Liver (tissue), 3 donors: ENCODE measurements around the gene PKD1.

Experiments
- CTCF ChIP-seq: fragments of 150-350 bp; IDR thresholded peaks from 2 replicates; pipeline ENCODE4 v1.5.1; 2017; ENCODE audit warnings: improper control_type of control experiment, low read depth, low read length; ENCODE audit not compliant: missing input control
- FOXA1 ChIP-seq: IDR thresholded peaks from 2 replicates; pipeline ENCODE4 v1.6.1; 2016; ENCODE audit warnings: antibody characterized with exemption
- HNF4G ChIP-seq: IDR thresholded peaks from 2 replicates; pipeline ENCODE4 v1.6.1; 2016; ENCODE audit warnings: antibody characterized with exemption
- JUND ChIP-seq, 2 donors: IDR thresholded peaks; 2 replicates each; pipeline ENCODE4 v1.6.1; 2016; ENCODE audit warnings: antibody characterized with exemption in 2 of 2
- RXRA ChIP-seq, 2 donors: IDR thresholded peaks; 2 replicates each; pipeline ENCODE4 v1.6.1; 2017 to 2018; ENCODE audit warnings: antibody characterized with exemption in 2 of 2, mild to moderate bottlenecking in 1 of 2
- SP1 ChIP-seq: IDR thresholded peaks from 2 replicates; pipeline ENCODE4 v1.6.1; 2018; ENCODE audit warnings: antibody characterized with exemption, mild to moderate bottlenecking
- YY1 ChIP-seq: IDR thresholded peaks from 2 replicates; pipeline ENCODE4 v1.6.1; 2016; ENCODE audit warnings: antibody characterized with exemption, mild to moderate bottlenecking
- ZBTB33 ChIP-seq: IDR thresholded peaks from 2 replicates; pipeline ENCODE4 v1.6.1; 2016; ENCODE audit warnings: antibody characterized with exemption
- TF ChIP-seq, protein P1 (sequence below): IDR thresholded peaks from 2 replicates; pipeline ENCODE4 v1.6.1; 2016; ENCODE audit warnings: antibody characterized with exemption
- TF ChIP-seq, protein P2 (sequence below): IDR thresholded peaks from 2 replicates; pipeline ENCODE4 v1.6.1; 2016; ENCODE audit warnings: antibody characterized with exemption, mild to moderate bottlenecking
- donor health status: healthy.
- donor health status: healthy.

DNA sequence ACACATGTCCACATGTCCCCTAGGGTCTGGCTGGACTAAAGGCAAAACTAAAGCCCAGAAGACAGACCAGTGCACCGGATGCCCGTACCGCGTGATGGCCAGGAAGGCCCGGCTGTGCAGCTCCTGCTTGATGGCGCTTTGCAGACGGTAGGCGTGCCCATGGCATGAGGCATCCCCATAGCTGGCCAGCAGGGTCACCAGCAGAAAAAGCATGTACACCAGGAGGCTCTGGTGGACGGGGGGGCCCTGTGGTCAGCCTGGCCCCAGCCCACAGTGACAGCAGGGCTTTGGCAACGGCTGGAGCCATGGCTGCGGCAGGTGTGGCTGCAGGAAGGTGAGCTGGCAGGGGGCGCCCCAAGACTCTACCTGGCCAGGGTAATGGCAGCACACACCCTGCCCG, 42.8 kb downstream of the PKD1 start:
- TF ChIP-seq CTCF (no peak), RXRA (IDR thresholded peaks at IDR 0.05) (no peak), HNF4G (no peak), ZBTB33 (no peak), YY1 (no peak), JUND (IDR thresholded peaks at IDR 0.05) (no peak), FOXA1 (no peak), SP1 (no peak)
- TF ChIP-seq, protein P1, sequence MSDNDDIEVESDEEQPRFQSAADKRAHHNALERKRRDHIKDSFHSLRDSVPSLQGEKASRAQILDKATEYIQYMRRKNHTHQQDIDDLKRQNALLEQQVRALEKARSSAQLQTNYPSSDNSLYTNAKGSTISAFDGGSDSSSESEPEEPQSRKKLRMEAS = no peak
- TF ChIP-seq, protein P2, sequence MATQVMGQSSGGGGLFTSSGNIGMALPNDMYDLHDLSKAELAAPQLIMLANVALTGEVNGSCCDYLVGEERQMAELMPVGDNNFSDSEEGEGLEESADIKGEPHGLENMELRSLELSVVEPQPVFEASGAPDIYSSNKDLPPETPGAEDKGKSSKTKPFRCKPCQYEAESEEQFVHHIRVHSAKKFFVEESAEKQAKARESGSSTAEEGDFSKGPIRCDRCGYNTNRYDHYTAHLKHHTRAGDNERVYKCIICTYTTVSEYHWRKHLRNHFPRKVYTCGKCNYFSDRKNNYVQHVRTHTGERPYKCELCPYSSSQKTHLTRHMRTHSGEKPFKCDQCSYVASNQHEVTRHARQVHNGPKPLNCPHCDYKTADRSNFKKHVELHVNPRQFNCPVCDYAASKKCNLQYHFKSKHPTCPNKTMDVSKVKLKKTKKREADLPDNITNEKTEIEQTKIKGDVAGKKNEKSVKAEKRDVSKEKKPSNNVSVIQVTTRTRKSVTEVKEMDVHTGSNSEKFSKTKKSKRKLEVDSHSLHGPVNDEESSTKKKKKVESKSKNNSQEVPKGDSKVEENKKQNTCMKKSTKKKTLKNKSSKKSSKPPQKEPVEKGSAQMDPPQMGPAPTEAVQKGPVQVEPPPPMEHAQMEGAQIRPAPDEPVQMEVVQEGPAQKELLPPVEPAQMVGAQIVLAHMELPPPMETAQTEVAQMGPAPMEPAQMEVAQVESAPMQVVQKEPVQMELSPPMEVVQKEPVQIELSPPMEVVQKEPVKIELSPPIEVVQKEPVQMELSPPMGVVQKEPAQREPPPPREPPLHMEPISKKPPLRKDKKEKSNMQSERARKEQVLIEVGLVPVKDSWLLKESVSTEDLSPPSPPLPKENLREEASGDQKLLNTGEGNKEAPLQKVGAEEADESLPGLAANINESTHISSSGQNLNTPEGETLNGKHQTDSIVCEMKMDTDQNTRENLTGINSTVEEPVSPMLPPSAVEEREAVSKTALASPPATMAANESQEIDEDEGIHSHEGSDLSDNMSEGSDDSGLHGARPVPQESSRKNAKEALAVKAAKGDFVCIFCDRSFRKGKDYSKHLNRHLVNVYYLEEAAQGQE = no peak
